ENCODE measurements around the gene BCKDHB. TPM values are rescaled to one million over a fixed set of nuclear protein-coding genes. Genes with fewer than 3 reads are reported as not detected.
"Not testable (repeated sequence)": the region's sequence is repeated elsewhere in the genome, so short reads cannot be mapped to it uniquely, and the experiment has no call there.

The BCKDHB gene
- total RNA-seq, 1 donor from 2014 or later, result 16.6 TPM

GRCh38 chr6:80105972-80106417 is 476 bp upstream of the BCKDHB start:
- ATAC-seq (ENCODE audit: low read depth), result no peak
- intact Hi-C loops (cut with micrococcal nuclease), result loop anchor here (1.0 to 2.0 kb wide), 8 partner anchors 59 to 1646 kb away; partner anchors contain the start of genes HMGN3, IRAK1BP1, LCA5 and PHIP
- Mint-ChIP-seq H3K36me3 (ENCODE audit: low read depth) (peaks cover 4% of the 10 kb centered on the region), H3K9me3 (no peaks in the 10 kb centered on the region), H3K4me3 (peak overlapping the region; percentile 91), H3K27ac (peak overlapping the region; percentile 85), H3K27me3 (peaks cover 8% of the 10 kb centered on the region), H3K4me1 (peaks cover 18% of the 10 kb centered on the region)
- no peak for DNase-seq
- CTCF ChIA-PET, result interaction anchor here (0.9 kb wide), 1 partner anchor 1648 kb away, joined by 3 read pairs; no protein-coding TSS in a partner anchor
- TF ChIP-seq CTCF (IDR thresholded peaks at IDR 0.05), result no peak
- POLR2A ChIA-PET, result interaction anchor here (0.5 to 1.4 kb wide), 9 partner anchors 8 to 1647 kb away, joined by 3 to 10 read pairs (median 4); partner anchors contain the start of genes PHIP, TENT5A and TTK

GRCh38 chr6:80122576-80122975 is 16.1 kb downstream of the BCKDHB start:
- H3K4me3 Mint-ChIP-seq; H3K27me3 Mint-ChIP-seq; DNase-seq; CTCF ChIA-PET; H3K27ac Mint-ChIP-seq; ATAC-seq (ENCODE audit: low read depth); intact Hi-C loops (cut with micrococcal nuclease); POLR2A ChIA-PET; H3K4me1 Mint-ChIP-seq: not testable (repeated sequence)
- Mint-ChIP-seq H3K9me3 (peaks cover 13% of the 10 kb centered on the region), H3K36me3 (ENCODE audit: low read depth) (peaks cover 16% of the 10 kb centered on the region)

- Mint-ChIP-seq H3K27me3 (no peaks in the 10 kb centered on the region), H3K27ac (no peak overlapping the region), H3K4me1 (peaks cover under 1% of the 10 kb centered on the region), H3K4me3 (no peak overlapping the region), H3K36me3 (ENCODE audit: low read depth) (peaks cover 29% of the 10 kb centered on the region), H3K9me3 (peaks cover 5% of the 10 kb centered on the region)
- ChIA-PET CTCF (no interaction called here), POLR2A (no interaction called here)
- DNase-seq (no peak), ATAC-seq (ENCODE audit: low read depth) (no peak)
- TF ChIP-seq CTCF (IDR thresholded peaks at IDR 0.05), result no peak
- intact Hi-C loops (cut with micrococcal nuclease), result no loop called here
Observed at GRCh38 chr6:80126657-80127345, 20.3 kb downstream of the BCKDHB start.

GRCh38 chr6:80129485-80129884 is 23.0 kb downstream of the BCKDHB start:
- ATAC-seq (ENCODE audit: low read depth) (no peak), DNase-seq (no peak)
- CTCF ChIA-PET, result no interaction called here
- H3K4me1 Mint-ChIP-seq, result no peaks in the 10 kb centered on the region
- H3K4me3 Mint-ChIP-seq, result no peak overlapping the region
- H3K9me3 Mint-ChIP-seq, result no peaks in the 10 kb centered on the region
- no peak for TF ChIP-seq CTCF (IDR thresholded peaks at IDR 0.05)
- H3K27ac Mint-ChIP-seq, result no peak overlapping the region
- POLR2A ChIA-PET, result no interaction called here
- H3K27me3 Mint-ChIP-seq, result no peaks in the 10 kb centered on the region
- intact Hi-C loops (cut with micrococcal nuclease), result no loop called here
- peaks cover 47% of the 10 kb centered on the region for H3K36me3 Mint-ChIP-seq (ENCODE audit: low read depth)

GRCh38 chr6:80133020-80133419 is 26.5 kb downstream of the BCKDHB start:
- H3K36me3 Mint-ChIP-seq (ENCODE audit: low read depth), result peaks cover 57% of the 10 kb centered on the region

More at GRCh38 chr6:80133020-80133419, 26.5 kb downstream of the BCKDHB start:
- ChIA-PET CTCF (no interaction called here), POLR2A (no interaction called here)
- no peaks in the 10 kb centered on the region for H3K9me3 Mint-ChIP-seq
- ATAC-seq (ENCODE audit: low read depth) (no peak), DNase-seq (no peak)
- no peak overlapping the region for H3K27ac Mint-ChIP-seq
- no peak for TF ChIP-seq CTCF (IDR thresholded peaks at IDR 0.05)
- H3K4me1 Mint-ChIP-seq, result no peaks in the 10 kb centered on the region
- H3K4me3 Mint-ChIP-seq, result no peak overlapping the region
- no peaks in the 10 kb centered on the region for H3K27me3 Mint-ChIP-seq
- intact Hi-C loops (cut with micrococcal nuclease), result no loop called here
